ENCODE results near the gene KLHL28. TPM values are rescaled to one million over a fixed set of nuclear protein-coding genes. Genes with fewer than 3 reads are reported as not detected.

The KLHL28 gene
- total RNA-seq, 1 donor from 2014 or later, result 16.5 TPM

DNA sequence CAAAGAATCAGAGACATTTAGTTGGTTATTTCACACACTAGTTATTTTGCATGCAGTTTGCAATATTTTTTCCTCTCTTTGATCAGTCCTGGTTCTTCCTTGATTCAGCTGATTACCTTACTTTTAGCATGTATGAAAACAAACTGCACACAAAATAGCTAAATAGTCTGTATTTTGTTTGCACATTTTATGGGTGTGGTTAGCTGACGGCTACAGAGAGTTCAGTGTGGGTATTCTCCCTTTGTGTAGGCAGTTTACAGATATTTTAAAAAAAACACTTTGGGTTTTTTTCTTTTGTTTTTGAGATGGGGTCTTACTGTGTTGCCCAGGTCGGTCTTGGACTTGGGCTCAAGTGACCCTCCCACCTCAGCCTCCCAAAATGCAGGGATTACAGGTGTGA, 28.8 kb upstream of the KLHL28 start:
- no peak overlapping the region for H3K27ac Mint-ChIP-seq
- H3K4me3 Mint-ChIP-seq, result no peak overlapping the region
- no peaks in the 10 kb centered on the region for H3K27me3 Mint-ChIP-seq (ENCODE audit: low read depth)
- peaks cover 1% of the 10 kb centered on the region for H3K36me3 Mint-ChIP-seq
- TF ChIP-seq, protein P1, sequence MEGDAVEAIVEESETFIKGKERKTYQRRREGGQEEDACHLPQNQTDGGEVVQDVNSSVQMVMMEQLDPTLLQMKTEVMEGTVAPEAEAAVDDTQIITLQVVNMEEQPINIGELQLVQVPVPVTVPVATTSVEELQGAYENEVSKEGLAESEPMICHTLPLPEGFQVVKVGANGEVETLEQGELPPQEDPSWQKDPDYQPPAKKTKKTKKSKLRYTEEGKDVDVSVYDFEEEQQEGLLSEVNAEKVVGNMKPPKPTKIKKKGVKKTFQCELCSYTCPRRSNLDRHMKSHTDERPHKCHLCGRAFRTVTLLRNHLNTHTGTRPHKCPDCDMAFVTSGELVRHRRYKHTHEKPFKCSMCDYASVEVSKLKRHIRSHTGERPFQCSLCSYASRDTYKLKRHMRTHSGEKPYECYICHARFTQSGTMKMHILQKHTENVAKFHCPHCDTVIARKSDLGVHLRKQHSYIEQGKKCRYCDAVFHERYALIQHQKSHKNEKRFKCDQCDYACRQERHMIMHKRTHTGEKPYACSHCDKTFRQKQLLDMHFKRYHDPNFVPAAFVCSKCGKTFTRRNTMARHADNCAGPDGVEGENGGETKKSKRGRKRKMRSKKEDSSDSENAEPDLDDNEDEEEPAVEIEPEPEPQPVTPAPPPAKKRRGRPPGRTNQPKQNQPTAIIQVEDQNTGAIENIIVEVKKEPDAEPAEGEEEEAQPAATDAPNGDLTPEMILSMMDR (IDR thresholded peaks at IDR 0.05; ENCODE audit: unreplicated experiment), result no peak
- DNase-seq (ENCODE audit: low spot score in 2 of 2, unreplicated experiment in 2 of 2), result no peak
- H3K4me1 Mint-ChIP-seq, result no peaks in the 10 kb centered on the region
- H3K9me3 Mint-ChIP-seq, result no peaks in the 10 kb centered on the region

DNA sequence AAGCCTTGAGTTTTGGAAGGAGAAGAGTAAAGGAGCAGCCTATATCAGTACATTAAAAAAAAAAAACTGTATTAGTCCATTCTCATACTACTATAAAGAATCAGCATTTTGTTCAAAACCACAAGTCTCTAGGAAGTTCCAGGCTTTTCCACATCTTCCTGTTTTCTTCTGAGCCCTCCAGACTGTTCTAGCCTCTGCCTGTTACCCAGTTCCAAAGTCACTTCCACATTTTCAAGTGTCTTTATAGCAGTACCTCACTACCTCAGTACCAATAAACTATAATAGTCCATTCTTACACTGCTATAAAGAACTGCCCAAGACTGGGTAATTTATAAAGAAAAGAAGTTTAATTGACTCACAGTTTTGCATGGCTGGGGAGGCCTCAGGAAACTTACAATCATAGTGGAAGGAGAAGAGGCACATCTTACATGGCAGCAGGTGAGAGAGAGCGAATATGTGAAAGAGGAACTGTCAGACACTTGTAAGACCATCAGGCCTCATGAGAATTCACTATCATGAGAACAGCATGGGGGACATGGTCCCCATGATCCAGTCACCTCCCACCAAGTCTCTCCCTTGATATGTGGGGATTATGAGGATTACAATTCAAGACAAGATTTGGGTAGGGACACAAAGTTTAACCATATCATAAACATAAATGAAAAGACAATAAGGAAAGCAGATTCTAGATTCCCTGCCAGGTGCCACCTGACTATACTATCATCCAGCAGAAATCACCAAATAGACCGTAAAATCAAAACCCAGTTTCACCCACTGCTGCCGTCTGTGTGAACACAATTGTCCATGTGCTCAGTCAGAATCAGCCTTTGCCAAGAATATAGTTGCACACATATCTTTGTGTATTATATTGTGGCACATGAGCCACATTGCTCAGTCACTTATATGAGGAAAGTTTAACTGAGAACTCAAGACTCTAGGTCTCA, 28.0 kb upstream of the KLHL28 start:
- Mint-ChIP-seq H3K36me3 (peaks cover 1% of the 10 kb centered on the region), H3K4me3 (no peak overlapping the region), H3K27ac (no peak overlapping the region), H3K9me3 (no peaks in the 10 kb centered on the region), H3K27me3 (ENCODE audit: low read depth) (no peaks in the 10 kb centered on the region), H3K4me1 (no peaks in the 10 kb centered on the region)
- TF ChIP-seq, protein P1 (IDR thresholded peaks at IDR 0.05; ENCODE audit: unreplicated experiment), result no peak
- DNase-seq (ENCODE audit: low spot score in 2 of 2, unreplicated experiment in 2 of 2), result no peak

DNA sequence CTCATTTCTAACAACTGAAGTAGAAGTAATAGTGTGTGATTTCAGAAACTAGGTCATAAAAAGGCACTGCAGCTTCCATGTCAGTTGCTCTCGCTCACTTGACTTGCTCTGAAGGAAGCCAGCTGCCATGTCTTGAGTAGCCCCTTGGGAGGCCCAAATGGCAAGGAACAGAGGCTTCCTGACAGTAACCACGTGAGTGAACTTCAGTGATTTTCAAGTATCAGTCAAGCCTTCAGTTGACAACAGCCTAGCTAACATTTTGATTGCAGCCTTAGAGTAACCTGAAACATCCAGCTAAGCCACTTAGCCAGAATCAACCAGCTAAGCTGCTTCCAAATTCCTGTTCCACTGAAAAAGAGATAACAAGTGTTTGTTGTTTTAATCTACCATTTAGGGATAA, 26.9 kb upstream of the KLHL28 start:
- DNase-seq (ENCODE audit: low spot score in 2 of 2, unreplicated experiment in 2 of 2), result no peak
- H3K9me3 Mint-ChIP-seq, result no peaks in the 10 kb centered on the region
- H3K4me3 Mint-ChIP-seq, result no peak overlapping the region
- H3K27ac Mint-ChIP-seq, result peak overlapping the region; percentile 37
- TF ChIP-seq, protein P1 (IDR thresholded peaks at IDR 0.05; ENCODE audit: unreplicated experiment), result no peak
- peaks cover 1% of the 10 kb centered on the region for H3K36me3 Mint-ChIP-seq
- no peaks in the 10 kb centered on the region for H3K4me1 Mint-ChIP-seq
- no peaks in the 10 kb centered on the region for H3K27me3 Mint-ChIP-seq (ENCODE audit: low read depth)

DNA sequence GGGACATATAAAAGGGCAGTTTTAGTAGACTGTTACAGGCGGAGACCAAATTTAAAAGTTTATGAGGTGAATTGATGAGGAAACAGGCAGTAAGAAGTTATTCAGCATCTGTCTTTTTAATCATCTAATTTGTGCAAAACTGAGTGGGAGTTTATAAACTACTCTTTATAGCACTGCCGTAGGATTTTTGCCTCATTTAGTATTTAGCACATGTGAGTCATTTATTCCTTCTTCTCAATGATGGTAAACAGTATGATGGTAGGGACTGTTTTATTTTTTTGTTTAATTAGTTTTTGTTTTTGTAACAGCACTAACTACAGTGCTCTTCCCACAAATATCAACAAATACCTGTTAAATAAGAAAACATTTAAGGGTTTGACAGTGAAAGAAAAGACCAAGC, 20.8 kb upstream of the KLHL28 start:
- TF ChIP-seq, protein P1 (IDR thresholded peaks at IDR 0.05; ENCODE audit: unreplicated experiment), result no peak
- Mint-ChIP-seq H3K9me3 (no peaks in the 10 kb centered on the region), H3K4me3 (no peak overlapping the region), H3K27me3 (ENCODE audit: low read depth) (no peaks in the 10 kb centered on the region), H3K4me1 (peaks cover 10% of the 10 kb centered on the region), H3K27ac (no peak overlapping the region), H3K36me3 (no peaks in the 10 kb centered on the region)
- DNase-seq (ENCODE audit: low spot score in 2 of 2, unreplicated experiment in 2 of 2), result no peak

DNA sequence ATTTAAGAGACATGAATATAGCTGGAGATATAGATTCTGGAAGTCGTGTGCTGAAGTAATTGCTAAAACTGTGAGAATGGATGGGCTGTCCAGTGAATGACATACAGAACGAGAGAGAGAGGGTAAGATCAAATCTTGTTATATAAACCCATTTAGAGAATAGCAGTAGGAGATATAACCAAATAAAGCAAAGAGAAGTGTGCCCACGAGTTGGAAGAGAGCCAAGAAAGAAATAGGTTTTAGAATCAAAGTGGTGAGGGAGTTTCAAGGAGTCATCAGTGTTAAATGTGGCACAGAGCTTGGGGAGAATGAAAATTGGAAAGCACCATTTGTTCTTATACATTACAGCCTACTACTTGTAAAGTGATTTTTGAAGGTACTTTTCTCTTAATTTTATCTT, 19.5 kb upstream of the KLHL28 start:
- TF ChIP-seq, protein P1 (IDR thresholded peaks at IDR 0.05; ENCODE audit: unreplicated experiment), result no peak
- Mint-ChIP-seq H3K36me3 (no peaks in the 10 kb centered on the region), H3K27ac (no peak overlapping the region), H3K4me1 (peaks cover 10% of the 10 kb centered on the region), H3K9me3 (no peaks in the 10 kb centered on the region), H3K27me3 (ENCODE audit: low read depth) (no peaks in the 10 kb centered on the region), H3K4me3 (no peak overlapping the region)
- no peak for DNase-seq (ENCODE audit: low spot score in 2 of 2, unreplicated experiment in 2 of 2)
